ENCODE measurements around the gene SH3RF3.
"Not testable (repeated sequence)": the region's sequence is repeated elsewhere in the genome, so short reads cannot be mapped to it uniquely, and the experiment has no call there.

The SH3RF3 gene

GRCh38 chr2:109128616-109129355, at the start of gene SH3RF3:
Gene SH3RF3 (plus strand): TSS chr2:109129205.
- DNase-seq: peak; percentile 70

- DNase-seq: no peak
Measured at GRCh38 chr2:109079590-109079989, 49.4 kb upstream of the SH3RF3 start.

- DNase-seq: no peak
Measured at GRCh38 chr2:109080109-109080508, 48.9 kb upstream of the SH3RF3 start.

GRCh38 chr2:109080757-109081156, 48.2 kb upstream of the SH3RF3 start:
- no peak for DNase-seq

- DNase-seq: no peak
Measured at GRCh38 chr2:109081374-109081773, 47.6 kb upstream of the SH3RF3 start.

- no peak for DNase-seq
Measured at GRCh38 chr2:109083771-109084170, 45.2 kb upstream of the SH3RF3 start.

GRCh38 chr2:109084341-109084740, 44.7 kb upstream of the SH3RF3 start:
- DNase-seq: no peak

GRCh38 chr2:109085912-109086742, 42.9 kb upstream of the SH3RF3 start:
- DNase-seq: no peak

- DNase-seq: no peak
Measured at GRCh38 chr2:109086743-109087020, 42.3 kb upstream of the SH3RF3 start.

- no peak for DNase-seq
Measured at GRCh38 chr2:109087055-109087663, 41.8 kb upstream of the SH3RF3 start.

- DNase-seq: no peak
Measured at GRCh38 chr2:109089602-109090300, 39.3 kb upstream of the SH3RF3 start.

- no peak for DNase-seq
Measured at GRCh38 chr2:109091526-109091925, 37.5 kb upstream of the SH3RF3 start.

GRCh38 chr2:109094144-109094543, 34.9 kb upstream of the SH3RF3 start:
- DNase-seq: no peak

GRCh38 chr2:109098251-109098920, 30.6 kb upstream of the SH3RF3 start:
- DNase-seq: no peak

GRCh38 chr2:109098921-109099273, 30.1 kb upstream of the SH3RF3 start:
- no peak for DNase-seq

- DNase-seq: no peak
Measured at GRCh38 chr2:109102588-109103233, 26.3 kb upstream of the SH3RF3 start.

GRCh38 chr2:109105113-109105512, 23.9 kb upstream of the SH3RF3 start:
- DNase-seq: no peak

- DNase-seq: no peak
Measured at GRCh38 chr2:109108740-109109139, 20.3 kb upstream of the SH3RF3 start.

- DNase-seq: no peak
Measured at GRCh38 chr2:109109342-109109741, 19.7 kb upstream of the SH3RF3 start.

- no peak for DNase-seq
Measured at GRCh38 chr2:109110170-109110569, 18.8 kb upstream of the SH3RF3 start.

- not testable (repeated sequence) for DNase-seq
Measured at GRCh38 chr2:109117181-109117580, 11.8 kb upstream of the SH3RF3 start.

GRCh38 chr2:109117780-109118179, 11.2 kb upstream of the SH3RF3 start:
- DNase-seq: no peak

Measured in islet precursor cell (in vitro differentiated cells).